Bone marrow (tissue), 2 donors: ENCODE results near the gene ESRRA.
"Not testable (repeated sequence)": the region's sequence is repeated elsewhere in the genome, so short reads cannot be mapped to it uniquely, and the experiment has no call there.

Experiments
- DNase-seq, 2 donors: peaks; one replicate each; lab custom pipeline; 2025; lab: John Stamatoyannopoulos, UW

ESRRA gene

GRCh38 chr11:64314146-64314804 lies 9.0 kb downstream of the ESRRA start:
- DNase-seq: no peak

DNA sequence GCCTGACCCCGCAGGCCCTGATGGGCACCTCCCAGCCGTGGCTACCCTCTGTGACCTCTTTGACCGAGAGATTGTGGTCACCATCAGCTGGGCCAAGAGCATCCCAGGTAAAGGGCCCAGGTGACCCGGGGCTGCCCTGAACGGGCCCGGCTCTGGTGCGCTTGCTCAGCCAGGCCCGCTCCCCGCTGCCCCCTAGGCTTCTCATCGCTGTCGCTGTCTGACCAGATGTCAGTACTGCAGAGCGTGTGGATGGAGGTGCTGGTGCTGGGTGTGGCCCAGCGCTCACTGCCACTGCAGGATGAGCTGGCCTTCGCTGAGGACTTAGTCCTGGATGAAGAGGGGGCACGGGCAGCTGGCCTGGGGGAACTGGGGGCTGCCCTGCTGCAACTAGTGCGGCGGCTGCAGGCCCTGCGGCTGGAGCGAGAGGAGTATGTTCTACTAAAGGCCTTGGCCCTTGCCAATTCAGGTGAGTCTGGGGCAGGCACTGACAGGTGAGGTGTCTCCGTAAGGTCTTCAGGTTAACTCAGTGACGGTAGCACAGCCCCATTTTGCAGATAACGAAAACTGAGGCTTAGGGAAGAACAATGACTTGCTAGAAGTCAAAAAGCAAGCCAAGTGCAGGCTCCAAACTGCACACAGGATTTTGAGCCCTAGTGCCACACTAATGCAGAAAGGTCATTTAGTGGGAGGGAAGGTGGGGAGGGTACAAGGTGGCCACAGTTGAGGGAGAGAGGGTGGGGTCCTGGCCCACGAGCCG lies 9.7 kb downstream of the ESRRA start:
- no peak for DNase-seq

DNA sequence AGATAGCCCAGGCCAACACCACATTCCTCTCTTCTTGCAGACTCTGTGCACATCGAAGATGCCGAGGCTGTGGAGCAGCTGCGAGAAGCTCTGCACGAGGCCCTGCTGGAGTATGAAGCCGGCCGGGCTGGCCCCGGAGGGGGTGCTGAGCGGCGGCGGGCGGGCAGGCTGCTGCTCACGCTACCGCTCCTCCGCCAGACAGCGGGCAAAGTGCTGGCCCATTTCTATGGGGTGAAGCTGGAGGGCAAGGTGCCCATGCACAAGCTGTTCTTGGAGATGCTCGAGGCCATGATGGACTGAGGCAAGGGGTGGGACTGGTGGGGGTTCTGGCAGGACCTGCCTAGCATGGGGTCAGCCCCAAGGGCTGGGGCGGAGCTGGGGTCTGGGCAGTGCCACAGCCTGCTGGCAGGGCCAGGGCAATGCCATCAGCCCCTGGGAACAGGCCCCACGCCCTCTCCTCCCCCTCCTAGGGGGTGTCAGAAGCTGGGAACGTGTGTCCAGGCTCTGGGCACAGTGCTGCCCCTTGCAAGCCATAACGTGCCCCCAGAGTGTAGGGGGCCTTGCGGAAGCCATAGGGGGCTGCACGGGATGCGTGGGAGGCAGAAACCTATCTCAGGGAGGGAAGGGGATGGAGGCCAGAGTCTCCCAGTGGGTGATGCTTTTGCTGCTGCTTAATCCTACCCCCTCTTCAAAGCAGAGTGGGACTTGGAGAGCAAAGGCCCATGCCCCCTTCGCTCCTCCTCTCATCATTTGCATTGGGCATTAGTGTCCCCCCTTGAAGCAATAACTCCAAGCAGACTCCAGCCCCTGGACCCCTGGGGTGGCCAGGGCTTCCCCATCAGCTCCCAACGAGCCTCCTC lies 10.6 kb downstream of the ESRRA start:
- not testable (repeated sequence) for DNase-seq

DNA sequence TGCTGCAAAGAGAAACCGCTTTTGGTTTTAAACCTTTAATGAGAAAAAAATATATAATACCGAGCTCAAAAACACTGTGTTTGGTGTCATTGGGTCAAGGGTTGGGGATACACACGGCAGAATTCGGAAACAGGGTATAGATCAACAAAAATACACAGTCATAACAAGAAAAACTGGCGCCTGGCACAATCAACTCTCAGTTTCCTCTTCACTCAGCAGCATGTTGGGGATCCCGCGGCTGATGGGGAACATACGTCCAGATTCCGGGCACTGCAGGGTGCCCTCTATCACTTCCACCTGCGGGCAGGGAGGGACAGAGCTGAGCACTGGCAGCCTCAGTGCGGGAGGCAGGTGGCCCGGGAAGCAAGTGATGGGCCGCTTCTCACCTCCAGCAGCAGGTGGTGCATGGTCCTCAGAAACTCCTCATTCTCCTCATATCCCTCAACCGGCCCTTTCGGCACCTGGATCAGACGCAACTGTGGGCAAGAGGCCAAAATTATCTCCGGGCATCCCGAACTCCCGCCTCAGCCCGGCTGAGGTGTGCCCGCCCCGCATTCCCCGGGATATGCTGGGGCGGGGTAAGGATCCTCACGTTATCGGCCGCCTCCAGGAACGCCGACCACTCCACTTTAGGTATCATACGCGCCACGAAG lies 11.5 kb downstream of the ESRRA start:
- no peak for DNase-seq

GRCh38 chr11:64317325-64317960 lies 12.1 kb downstream of the ESRRA start, which contains the start of gene TRMT112:
TSS of gene TRMT112 (minus strand) at chr11:64317559. CDS start at chr11:64317526, 33 bp downstream.
- DNase-seq: peak; percentile 84 to 87

DNA sequence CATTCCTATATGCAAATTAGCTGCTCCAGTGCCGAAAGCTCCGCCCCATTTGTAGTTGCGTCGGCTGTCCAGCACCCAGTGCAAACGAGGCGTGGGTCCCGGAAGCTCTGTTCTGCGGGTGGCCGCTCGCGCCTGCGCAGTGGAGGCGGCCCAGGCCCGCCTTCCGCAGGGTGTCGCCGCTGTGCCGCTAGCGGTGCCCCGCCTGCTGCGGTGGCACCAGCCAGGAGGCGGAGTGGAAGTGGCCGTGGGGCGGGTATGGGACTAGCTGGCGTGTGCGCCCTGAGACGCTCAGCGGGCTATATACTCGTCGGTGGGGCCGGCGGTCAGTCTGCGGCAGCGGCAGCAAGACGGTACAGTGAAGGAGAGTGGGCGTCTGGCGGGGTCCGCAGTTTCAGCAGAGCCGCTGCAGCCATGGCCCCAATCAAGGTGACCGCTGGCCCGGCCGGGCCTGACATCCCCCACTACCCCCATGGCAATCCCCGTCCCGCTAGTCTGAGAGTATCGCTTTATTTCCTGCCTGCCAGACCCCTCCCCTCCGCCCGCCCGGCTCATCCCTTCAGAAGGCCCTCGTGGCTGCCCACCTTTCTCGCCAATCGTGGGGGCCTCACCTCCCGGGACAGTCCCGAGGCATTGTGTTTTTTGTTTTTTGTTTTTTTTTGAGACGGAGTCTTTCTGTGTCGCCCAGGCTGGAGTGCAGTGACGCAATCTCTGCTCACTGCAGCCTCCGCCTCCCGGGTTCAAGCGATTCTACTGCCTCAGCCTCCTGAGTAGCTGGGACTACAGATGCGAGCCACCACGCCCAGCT lies 12.8 kb downstream of the ESRRA start, which contains the start of gene PRDX5:
Gene PRDX5, plus strand, starts transcription at position 161 of the 805 bp plus-strand sequence. Its CDS starts 95 bp downstream, at position 256.
- peak; percentile 87 to 93 for DNase-seq

DNA sequence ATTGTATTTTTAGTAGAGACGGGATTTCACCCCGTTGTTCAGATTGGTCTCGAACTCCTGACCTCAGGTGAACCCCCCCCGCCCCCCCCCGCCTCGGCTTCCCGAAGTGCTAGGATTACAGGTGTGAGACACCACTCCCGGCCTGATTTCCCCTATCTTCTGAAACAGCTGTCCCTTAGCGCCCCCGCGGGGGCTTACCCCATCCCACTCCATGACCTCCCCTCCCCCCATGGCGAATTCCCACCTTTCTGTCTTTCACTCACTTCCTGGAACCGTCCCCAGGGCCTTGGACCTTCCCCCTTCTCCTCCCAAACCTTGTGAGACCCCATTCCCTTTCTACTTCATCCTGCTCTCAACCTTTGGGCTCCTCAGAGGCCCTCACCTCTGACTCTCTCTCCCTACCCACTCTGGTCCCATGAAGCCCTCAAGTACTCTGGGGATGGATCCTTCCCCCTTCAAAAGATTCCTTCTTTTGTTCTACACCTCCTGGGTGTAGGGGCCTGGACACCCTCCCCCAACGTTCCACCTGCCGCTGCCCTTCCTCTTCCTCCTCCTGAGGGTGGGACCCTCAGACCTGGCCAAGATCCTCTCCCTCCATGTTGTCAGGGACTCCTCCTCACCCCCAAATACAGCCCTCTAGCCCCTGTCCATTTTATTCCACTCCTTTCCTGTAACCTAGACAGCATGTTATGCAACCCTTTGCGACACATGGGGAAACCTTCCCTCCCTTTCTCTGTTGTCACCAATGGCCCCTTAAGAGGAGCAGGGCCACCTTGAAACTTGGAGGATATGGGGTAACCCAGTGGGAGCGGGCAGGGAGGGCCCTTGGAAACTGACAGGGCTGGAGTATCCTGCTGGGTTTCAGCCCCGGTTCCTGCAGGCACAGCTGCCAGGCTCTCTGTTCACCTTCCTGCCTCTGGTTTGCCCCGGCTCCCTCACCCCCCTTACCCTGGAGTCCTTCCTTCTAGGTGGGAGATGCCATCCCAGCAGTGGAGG lies 13.7 kb downstream of the ESRRA start:
- DNase-seq: no peak

GRCh38 chr11:64320556-64320955 lies 15.2 kb downstream of the ESRRA start:
- DNase-seq: no peak

DNA sequence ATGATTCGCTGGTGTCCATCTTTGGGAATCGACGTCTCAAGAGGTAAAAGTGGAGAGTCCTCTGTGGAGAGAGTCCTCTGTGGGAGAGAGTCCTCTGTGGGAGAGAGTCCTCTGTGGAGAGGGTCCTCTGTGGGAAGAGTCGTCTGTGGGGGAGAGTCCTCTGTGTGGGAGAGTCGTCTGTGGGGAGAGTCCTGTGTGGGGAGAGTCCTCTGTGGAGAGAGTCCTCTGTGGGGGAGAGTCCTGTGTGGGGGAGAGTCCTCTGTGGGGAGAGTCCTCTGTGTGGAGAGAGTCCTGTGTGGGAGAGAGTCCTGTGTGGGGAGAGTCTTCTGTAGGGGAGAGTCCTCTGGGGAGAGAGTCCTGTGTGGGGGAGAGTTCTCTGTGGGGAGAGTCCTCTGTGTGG lies 15.7 kb downstream of the ESRRA start:
- no peak for DNase-seq

- DNase-seq: no peak
Observed at GRCh38 chr11:64321533-64321932, 16.2 kb downstream of the ESRRA start.

DNA sequence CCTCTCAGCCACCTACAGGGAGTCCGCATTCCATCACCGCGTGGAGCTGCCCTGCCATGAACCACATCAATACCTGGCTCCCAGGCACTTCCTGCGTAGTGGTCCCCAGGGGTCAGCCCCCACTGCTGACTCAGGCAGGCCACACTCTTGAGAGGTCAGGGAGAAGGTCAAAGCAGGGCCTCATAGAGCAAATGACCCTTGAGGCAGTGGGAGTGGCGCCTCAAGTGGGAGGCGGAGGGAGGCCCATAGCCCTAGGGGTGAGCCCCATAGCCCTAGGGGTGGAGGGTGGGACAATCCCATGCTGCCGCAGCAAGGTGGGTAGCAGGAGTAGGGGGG lies 17.6 kb downstream of the ESRRA start:
- DNase-seq: no peak

DNA sequence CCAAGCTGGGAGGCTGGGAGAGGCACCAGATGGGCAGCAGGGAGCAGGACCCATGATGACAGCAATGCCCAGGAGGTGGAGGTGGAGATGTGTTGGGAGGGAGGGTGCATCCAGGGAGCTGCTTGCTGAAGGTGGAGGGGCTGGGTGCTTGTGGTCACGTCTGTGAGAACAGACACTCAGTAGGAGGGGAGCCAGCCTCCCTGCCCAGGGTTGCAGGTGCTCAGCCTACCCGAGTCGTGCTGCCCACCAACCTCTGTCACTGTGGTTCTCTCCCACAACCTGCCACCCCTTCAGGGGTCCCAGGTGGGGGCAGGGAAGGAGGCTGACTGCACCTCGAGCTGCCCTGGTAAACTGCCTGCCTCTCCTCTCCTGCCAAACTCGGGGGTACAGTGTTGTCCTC lies 18.0 kb downstream of the ESRRA start:
- DNase-seq: no peak

DNA sequence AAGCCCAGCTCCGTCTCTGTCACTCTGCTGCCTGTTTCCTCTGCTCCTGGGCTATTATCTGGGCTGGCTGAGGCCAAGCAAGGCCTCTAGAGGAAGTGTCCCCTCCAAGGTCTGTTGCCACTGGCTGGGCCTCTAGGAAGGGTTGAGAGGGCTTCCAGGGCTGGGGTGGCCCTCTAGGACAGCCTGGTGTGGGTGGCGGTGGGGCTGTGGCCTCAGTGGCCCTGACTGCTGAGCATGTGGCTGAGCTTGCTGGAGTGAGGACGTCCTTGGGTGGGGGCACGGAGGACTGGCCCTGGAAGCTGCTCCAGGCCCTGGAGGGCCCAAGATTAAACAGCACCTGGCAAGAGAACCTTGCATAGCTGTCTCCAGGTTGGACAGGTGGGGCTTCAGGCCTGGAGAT lies 18.7 kb downstream of the ESRRA start:
- DNase-seq: not testable (repeated sequence)

DNA sequence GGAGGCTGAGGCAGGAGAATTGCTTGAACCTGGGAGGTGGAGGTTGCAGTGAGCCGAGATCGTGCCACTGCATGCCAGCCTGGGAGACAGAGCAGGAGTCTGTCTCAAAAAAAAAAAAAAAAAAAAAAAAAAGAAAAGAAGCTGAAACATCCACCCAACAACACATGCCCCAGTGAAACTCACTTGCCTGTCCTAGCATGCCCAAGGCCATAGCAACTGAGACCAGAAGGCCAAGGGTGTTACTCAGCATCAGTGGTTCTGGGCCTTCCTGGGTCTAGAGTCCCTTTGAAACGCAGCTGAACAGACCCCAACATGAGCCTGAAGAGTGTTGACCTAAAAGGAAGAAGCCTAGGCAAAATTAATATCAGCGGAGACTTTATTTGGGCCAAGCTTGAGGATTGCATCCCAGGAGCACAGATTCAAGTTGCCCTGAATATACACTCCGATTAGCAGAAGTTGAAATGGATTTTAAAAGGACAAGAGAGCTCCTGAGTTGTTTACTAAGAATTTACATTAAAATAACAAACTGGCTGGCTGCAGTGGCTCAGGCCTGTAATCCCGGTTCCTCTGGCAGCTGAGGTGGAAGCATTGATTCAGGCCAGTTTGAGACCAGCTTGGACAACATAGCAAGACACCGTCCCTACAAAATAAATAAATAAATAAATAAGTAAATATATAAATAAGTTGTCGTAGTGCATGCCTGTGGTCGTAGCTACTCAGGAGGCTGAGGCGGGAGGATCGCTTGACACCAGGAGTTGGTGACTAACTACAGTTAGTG lies 19.6 kb downstream of the ESRRA start:
- DNase-seq: no peak

DNA sequence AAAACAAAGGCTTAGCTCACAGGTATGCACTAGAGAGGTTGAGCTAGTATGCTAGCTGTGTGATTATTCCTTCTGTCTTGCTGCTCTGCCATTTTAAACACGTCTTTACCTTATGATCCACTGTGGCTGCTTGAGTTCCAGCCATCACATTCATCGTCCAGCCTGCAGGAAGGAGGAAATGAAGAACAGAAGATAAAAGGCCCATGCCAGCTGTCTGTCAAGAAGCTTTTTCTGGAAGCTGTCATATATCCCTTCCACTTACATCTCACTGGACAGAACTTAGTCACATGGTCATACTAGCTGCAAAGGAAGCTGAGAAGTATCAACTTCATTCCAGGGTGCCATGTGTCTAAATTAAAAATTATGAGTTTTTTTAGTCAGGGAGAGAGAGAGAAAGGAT lies 22.1 kb downstream of the ESRRA start:
- DNase-seq: no peak

- DNase-seq: no peak
Observed at GRCh38 chr11:64327993-64328392, 22.7 kb downstream of the ESRRA start.

GRCh38 chr11:64330888-64331287 lies 25.6 kb downstream of the ESRRA start:
- DNase-seq: no peak

- DNase-seq: peak; percentile 74 to 98
Observed at GRCh38 chr11:64331569-64332371, 26.4 kb downstream of the ESRRA start.
